NCI-H446 (cell line): ENCODE measurements around the gene SFRP4.
A peak's percentile ranks its signal among the peaks of the same experiment; 100 is the strongest.

ENCODE experiments used
- DNase-seq, 2 experiments: peaks; one replicate each; lab custom pipeline; 2025; lab: John Stamatoyannopoulos, UW

SFRP4 gene

DNA sequence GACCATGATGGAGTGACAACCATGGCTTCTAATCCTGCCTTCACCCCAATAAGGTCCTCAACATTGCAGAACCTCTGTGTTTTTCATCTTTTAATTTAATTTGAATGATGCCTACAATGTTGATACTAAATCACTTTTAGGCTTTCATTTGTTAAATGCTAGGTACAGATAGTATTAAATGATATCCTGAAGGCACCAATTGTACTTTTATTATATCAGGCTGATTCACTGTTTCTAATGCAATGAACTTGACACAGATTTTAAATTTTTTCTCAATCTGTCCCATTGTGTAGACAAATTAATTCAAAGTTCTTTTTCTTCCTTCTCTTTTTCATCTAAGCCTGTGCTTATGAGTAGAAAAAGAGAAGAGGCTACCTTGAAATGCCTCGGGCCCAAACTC, 9.0 kb upstream of the SFRP4 start:
- DNase-seq, result no peak

DNA sequence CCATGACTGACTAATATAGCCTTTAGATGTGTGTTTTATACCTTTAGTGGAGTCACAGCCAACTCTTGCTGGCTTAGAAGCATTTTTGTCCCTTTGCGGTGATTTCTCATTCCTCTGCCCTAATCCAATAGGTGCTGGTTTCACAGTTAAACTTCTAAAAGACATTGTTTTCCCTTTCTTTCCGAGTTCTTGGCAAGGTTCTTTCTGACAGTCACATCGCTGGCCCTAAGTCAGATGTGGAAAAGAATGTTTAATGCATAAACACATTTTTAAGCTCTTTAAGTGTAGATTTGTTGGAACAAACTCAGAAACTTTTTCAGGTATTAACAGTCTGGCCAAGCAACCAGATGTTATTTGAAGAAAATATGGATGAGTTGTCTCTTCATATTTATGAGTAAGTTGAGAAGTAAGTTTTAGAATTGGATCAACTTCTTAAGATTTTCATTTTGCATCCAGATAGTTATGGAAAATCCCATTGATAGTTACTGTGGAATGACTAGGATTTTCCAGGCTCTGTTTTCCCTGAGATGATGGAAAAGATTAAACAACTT, 7.9 kb upstream of the SFRP4 start:
- DNase-seq, result no peak

DNA sequence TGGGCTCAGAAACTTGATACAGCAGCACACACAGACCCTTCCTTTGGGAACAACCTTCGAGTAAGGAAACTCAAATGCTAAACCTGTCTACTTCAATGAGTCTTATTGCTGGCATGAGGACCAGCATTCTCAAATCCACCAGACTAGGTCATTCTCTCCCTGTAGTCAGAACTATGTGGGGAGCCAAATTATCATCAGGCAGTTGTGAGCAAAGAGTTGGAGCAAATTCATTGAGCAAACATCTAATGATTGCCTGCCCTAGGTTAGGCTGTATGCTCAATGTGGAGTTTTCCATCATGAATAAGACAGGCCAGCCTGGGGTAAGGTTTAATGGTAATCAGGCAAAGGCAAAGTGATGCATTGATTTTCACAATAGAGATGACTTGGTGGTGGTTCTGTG, 7.4 kb upstream of the SFRP4 start:
- no peak for DNase-seq

DNA sequence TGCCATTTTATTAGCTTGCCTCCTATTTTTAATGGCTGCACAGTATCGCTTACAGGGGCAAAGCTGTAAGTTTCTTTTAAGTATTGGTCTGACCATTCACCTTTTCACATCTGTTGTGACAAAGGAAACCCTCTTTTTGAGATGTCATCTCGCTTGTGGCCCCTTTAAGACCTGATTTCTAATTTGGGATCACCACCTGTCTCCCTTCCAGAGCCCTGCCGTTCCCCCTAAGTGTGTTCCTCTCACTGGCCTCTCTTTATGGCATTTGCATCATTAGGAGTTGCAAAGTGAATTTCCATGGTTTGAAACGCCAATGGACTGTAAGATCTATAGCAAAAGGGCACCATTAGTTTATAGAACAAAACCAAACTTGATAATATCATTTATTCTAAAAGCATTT, 5.3 kb upstream of the SFRP4 start:
- DNase-seq, result no peak

DNA sequence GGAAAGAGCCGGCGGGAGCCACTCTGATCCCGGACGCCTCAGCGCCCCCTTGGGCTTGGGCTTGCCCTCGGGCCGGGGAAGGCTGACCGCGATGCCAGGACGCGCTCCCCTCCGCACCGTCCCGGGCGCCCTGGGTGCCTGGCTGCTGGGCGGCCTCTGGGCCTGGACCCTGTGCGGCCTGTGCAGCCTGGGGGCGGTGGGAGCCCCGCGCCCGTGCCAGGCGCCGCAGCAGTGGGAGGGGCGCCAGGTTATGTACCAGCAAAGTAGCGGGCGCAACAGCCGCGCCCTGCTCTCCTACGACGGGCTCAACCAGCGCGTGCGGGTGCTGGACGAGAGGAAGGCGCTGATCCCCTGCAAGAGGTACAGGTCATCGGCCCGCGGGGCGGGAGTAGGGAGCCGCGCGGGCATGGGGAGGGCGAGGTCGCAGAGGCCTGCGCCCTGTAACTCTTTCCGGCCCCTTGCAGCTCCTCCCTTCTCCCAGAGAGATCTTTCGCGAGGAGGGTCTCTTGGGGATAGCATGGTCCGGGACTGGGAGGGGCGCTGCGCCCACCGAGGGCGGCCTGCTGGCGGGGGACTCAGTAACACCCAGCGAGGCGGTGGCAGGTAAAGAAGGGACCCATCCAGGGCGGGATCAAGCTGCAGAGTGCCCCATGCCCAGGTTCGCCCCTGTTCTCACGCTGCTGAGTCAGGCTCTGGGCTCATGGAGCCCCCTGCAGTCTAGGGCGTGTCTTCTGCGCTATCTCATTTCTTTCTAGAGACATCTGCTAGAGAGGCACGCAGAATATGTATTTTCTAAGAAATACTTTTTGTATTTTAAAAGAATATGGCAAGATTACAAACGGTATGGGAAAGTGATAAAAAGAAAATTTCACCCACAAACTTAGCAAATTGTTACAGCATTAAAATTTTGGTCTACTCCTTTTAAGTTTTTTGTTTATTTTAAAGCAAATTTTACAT, 4.5 kb upstream of the SFRP4 start:
- peak in 1 of 2 experiments; percentile 56 for DNase-seq

DNA sequence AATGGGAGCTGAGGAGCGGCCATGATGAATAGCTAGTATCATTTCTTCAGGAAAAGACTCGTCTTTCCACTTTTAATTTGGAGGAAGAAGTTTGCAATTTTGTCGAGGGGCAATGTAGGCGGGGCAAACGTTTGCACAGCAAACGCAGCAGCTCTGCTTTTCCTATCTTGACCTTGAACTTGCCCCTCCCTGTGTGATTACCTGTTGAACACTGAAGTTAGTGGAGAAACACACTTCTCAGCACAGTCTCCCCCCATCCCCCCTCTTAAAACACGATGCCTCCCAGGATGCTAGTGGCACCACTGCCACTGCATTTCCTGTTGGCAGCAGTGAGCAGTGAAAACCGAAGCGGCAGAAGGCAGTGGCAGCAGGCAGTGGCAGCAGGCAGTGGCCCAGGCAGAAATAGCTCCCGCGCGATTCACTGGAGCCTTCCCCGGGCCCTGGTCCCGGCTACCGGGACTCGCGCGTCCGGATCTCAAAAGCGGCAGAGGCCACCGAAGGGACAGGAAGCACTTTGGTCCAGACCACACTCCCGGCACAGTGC, 3.8 kb upstream of the SFRP4 start, which contains the start of gene EPDR1:
Gene EPDR1, plus strand, starts transcription at position 336 of the 544 bp plus-strand sequence. CDS start 300 bp downstream, outside the sequence.
- DNase-seq, result peak; percentile 52 to 81

DNA sequence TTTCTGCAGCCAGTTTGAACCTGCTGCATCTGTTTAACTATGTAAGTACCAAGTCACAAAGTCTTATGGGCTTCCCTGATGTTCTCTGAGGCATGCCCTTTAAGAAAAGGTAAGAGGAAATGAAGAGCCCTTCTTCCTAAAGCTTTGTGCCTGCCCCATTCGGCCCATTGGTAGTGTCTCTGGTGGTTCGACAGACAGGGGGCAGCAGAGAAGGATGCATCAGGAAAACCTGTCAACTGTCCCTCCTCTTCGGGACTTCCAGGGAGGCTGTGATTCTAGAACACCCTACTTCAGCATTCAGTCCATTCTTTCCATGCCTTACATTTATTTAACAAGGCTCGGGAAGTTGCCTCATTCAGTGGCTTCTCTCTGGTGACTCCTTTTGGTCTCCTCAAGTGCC, 1.9 kb upstream of the SFRP4 start:
- no peak for DNase-seq

DNA sequence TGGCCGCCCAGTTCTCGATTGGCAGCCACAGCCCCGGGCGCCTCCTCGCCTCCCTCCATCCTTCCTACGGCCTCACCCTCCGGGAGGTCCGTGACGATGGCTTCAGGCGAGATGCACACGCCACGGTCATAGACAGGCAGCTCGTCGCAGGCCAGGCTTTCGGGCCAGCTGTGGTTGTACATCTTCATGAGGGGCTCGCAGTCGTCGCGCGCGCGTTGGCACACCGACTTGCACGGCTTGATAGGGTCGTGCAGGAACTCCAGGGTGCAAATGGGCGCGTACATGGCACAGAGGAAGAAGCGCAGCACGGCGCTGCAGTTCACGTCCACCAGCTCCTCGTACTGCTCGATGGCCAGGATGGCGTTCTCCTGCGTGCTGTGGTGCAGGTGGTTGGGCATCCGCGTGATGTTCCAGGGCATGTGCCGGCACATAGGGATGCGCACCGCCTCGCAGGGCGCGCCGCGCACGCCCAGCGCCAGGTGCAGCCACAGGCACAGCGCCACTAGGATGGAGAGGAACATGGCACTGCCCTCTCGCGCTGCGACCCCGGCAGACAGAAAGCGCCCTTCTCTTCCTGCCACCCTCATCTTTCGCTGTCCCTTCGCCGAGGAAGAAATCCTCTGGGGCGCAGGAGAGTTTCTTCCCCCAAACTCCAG, 472 bp downstream of the SFRP4 start:
- DNase-seq, result peak in 1 of 2 experiments; percentile 39

DNA sequence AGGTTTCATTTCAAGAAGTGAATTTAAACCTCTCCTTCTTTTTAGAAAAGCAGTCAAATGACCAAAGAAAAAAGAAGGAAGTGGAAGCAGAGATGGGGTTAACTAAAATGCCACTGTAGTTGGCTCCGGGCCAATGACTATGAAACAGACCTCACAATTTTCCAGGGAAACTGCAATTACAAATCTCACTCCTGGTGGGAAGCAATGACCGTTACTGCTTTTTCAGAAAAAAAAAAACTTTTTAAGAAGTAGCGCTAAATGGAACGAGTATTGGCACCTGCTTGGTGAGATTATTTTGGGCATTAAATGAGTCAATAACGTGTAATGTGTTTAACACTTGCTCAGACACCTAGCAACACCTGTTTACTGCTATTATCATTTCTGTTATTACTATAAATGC, 1.2 kb downstream of the SFRP4 start:
- DNase-seq, result peak in 1 of 2 experiments; percentile 14

DNA sequence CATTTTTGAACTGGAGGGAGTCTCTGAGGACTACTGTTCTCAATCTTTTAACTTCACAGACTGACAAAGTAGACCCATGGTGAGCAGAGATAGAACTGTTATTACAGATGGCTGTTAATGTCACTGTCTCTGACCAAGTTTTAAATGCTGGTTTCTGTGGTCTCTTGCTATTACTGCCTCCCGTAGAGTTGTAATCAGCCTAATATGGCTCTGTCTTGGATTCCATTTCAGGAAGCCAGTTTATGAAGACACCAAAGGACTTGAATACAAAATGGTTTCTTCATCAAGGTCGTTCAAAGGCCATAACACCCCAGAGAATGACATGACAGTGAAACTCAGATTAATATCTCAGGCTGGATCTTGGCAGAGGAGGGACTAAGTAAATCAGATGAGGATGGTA, 3.9 kb downstream of the SFRP4 start:
- DNase-seq, result no peak

DNA sequence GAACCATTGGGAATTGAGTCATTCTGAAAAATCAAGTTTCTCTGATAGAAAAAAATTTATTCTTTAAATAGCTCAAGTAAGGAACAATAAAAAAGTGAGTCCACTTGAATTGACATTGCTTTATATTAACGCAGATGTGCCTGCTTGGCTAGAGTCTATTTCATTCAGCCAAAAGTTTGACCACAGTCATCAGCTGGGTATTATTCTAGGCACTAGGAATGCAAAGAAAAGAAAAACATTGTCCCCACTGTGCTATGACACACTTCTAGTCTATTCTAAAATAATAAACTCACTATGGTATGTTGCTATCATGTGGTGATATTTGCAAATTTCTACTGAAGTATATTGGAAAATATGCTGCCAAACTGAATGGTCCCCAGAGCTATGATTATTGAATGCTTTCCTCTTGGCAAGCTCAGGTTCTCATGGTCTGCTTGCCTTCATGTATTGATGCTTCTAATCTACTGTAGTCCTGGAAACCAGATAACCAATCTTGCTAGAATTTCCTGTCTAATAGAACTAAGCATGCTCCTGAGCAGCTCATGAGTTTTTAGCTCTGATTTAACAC, 8.3 kb downstream of the SFRP4 start:
- DNase-seq, result no peak

DNA sequence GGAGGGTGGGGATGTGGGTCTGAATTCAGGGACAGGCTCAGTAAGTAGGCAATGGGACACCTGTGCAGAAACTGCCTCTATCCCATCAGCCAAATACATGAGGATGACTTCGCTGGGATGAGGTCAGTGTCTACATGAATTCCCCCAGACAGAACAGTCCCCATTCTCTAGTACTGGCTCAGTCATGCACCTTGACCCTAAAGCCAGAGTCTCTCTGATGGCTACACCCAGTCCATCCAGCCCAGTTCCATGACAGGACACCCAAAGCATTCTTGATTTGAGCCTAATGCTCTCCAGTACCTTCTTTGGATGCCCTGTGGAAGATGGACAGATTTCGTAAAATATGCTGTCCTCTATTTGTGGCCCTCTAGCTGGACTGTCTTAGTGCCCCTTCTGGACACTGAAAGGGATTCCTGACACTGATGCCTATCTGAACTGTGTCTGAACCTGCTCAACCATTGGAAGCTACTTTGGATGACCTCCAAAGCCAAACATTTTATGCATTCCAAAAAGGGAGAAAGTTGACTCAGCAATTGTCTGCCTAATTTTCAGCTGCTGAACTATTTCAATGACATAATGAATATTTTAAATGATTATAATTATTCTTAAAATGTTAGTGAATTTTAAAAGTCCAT, 14.6 kb downstream of the SFRP4 start:
- peak; percentile 6 to 37 for DNase-seq

DNA sequence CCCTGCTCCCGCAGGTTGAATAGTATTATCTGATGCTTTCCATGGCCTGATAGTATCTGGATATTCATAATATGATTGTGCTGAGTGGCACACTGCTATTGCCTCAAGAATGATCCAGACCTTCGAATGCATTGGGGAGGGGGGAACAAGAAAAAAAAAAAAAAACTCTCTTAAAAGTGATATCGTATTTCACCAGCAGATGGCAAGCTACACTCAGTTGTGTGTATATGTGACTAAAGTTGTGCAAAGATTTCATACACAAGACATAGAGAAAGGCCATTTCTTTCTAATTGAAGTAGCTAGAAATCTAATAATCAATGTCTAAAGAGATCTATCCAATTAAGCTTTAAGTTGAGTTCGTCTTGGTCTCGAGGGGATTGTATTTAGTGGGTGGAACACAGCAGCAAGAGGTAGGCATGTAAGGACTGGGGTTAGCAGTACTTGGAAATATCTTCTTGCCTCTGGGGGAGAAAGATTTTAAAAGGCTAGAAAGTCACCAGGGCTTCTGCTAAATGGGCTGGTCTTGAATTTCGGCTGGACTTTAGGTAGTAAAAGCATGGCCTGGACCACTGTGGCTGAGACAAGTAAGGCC, 15.3 kb downstream of the SFRP4 start:
- DNase-seq, result peak; percentile 47 to 62

DNA sequence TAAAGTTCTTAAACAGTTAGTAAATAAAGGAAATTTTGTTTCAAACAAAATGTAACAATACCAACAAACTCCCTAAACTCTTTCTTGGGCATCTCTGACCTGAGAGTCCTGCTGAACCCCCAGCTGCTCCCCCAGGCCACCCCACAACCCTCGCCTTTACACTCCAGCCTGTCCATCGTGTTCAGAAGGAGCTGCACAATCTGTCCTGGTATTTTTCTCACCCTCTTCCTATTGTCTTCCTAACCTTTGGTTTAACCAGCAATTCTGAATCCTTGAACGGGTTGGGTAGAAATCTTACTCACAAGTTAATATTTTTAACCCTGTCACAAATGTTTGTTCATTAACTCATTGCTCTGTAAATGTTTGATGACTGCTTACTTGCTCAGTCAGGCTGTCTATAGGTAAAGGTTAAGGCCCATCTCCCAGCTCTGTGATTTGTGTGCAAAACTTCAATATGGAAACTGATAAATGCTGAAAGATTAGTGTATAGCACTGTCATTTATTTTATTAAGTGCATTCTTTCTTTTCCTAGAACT, 16.8 kb downstream of the SFRP4 start:
- DNase-seq, result no peak

DNA sequence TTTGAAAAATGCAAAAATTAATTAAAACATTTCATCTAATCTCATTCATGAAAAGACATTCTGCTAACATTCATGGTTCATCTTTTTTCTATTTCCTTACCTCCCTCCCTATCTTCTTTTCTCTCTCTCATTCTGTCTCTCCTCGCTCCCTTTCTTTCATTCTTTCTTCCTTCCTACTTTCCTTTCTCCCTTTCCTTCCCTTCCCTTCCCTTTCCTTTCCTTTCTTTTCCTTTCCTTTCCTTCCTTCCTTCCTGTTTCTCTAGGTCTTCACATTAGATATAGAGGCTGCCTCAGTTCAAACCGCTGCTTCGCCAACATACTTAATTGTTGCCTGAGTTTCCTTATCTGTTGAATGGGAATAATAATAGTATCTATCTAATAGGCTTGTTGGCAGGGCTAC, 21.9 kb downstream of the SFRP4 start:
- DNase-seq, result no peak

DNA sequence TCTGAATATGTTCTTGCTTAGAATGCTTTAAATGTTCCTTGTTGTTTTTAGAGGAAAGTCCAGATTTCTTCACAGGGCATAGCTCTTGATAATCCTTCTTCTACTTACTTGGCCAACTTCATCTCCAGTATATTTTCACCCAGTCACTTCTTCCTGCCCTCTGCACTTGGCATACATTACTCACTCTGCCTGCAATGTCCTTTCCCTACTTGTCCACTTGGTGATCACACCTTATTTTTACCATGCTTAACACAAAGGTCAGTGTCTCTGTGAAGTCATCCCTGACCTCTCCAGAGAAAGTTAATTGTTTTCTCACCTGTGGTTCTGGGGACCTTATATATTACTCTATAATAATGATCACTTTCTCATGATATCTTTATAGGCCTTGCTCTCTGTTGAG, 23.3 kb downstream of the SFRP4 start:
- no peak for DNase-seq

DNA sequence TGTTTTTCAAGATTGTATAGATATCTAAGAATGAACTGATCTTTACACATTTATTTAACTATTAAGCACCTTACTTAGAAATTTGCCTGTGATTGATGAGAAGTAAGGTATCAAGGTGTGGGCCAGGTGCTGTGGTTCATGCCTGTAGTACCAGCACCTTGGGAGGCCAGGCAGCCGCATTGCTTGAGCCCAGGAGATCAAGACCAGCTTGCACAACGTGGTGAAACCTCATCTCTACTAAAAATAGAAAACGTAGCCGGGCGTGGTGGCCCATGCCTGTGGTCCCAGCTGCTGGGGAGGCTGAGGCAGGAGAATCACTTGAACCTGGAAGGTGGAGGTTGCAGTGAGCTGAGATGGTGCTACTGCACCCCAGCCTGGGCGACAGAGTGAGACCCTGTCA, 34.5 kb downstream of the SFRP4 start:
- no peak for DNase-seq
